NCI-H69 (cell line): ENCODE measurements around the gene ADGRF3.
A peak's percentile ranks its signal among the peaks of the same experiment; 100 is the strongest.
"Not testable (repeated sequence)": the region's sequence is repeated elsewhere in the genome, so short reads cannot be mapped to it uniquely, and the experiment has no call there.

ENCODE experiments used
- DNase-seq: peaks from one replicate; lab custom pipeline; 2025; lab: John Stamatoyannopoulos, UW

The ADGRF3 gene

GRCh38 chr2:26316845-26317244 lies 29.7 kb downstream of the ADGRF3 start:
- DNase-seq, result no peak

DNA sequence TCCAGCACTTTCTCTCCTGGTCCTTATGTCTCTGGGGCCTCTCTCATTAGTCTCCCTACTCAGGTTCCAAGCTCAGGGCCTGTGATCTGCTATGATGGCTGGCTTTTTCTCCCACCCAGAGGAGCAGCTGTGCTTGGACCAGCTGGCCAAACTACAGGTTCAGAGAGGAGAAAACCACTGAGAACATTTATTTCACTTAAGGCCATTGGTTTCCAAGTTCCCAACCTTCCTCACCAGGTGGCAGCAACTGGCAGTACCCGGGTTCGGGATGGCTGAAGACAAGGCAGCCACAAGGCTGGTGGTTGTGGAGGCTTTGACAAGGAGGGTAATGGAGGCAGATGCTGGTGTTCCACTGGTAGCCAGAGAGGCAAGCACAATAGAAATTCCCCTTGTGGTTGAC lies 30.5 kb downstream of the ADGRF3 start:
- peak; percentile 32 for DNase-seq

GRCh38 chr2:26314243-26314642 lies 32.3 kb downstream of the ADGRF3 start:
- DNase-seq, result no peak

- DNase-seq, result no peak
Observed at GRCh38 chr2:26313446-26313845, 33.1 kb downstream of the ADGRF3 start.

DNA sequence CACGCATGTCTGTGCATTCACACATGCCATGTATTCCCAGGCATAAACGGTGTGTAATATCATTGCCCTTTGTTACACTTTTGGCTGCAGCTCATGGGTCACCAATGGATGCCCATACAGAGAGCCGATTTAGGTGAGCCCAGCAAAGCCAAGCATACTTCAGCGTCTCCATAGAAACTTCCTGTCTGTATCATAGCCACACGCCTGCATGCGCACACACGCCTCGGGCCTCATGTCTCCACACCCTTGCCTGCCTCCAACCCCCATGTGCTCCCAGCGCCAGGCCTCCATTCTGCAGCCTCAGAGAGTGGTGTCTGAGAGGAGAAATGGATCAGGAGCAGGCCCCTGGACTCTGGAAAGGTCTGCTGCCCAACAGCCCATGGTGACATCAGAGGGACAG lies 34.1 kb downstream of the ADGRF3 start:
- DNase-seq, result no peak

- no peak for DNase-seq
Observed at GRCh38 chr2:26309921-26310320, 36.7 kb downstream of the ADGRF3 start.

DNA sequence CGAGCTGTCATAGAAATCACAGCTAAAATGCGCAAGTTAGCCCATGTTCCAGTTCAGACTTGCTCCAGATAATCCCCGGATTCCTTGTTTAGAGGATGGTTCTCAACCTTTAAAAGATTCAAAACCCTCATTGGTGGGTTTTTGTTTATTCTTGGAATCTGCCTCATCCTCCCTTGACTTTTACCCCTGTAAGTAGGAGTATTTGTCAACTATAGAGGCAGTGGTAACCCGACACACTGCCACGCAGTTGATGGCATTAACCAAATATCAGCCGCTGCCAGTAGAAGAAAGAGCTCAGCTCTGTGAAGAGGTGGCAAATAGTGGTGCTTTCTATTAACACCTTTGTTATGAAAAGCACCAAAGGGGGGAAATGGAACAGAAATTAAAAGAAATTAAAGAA lies 41.0 kb downstream of the ADGRF3 start:
- DNase-seq, result peak; percentile 4

DNA sequence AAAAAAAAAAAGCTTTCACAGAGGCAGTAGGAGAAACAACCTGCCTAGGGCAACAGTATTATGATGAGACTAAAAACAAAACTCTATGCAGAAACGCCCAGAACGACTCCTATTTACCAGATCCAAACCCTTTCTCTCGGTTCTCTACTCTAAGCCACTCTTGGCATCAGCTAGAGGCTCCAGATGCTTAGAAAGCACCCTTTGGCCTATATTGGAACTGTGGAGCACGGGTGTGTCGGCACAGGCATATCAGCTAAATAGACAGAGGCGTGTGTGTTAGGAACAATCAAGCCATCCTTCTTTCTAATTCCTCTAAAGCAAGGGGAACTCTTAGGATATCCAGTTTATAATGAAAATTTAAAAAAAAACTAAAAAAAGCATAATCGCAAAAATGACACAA lies 41.5 kb downstream of the ADGRF3 start:
- not testable (repeated sequence) for DNase-seq

GRCh38 chr2:26302846-26303245 lies 43.7 kb downstream of the ADGRF3 start:
- no peak for DNase-seq

GRCh38 chr2:26300234-26300925 lies 46.2 kb downstream of the ADGRF3 start:
- no peak for DNase-seq

GRCh38 chr2:26299471-26300101 lies 47.0 kb downstream of the ADGRF3 start:
- peak; percentile 8 for DNase-seq

DNA sequence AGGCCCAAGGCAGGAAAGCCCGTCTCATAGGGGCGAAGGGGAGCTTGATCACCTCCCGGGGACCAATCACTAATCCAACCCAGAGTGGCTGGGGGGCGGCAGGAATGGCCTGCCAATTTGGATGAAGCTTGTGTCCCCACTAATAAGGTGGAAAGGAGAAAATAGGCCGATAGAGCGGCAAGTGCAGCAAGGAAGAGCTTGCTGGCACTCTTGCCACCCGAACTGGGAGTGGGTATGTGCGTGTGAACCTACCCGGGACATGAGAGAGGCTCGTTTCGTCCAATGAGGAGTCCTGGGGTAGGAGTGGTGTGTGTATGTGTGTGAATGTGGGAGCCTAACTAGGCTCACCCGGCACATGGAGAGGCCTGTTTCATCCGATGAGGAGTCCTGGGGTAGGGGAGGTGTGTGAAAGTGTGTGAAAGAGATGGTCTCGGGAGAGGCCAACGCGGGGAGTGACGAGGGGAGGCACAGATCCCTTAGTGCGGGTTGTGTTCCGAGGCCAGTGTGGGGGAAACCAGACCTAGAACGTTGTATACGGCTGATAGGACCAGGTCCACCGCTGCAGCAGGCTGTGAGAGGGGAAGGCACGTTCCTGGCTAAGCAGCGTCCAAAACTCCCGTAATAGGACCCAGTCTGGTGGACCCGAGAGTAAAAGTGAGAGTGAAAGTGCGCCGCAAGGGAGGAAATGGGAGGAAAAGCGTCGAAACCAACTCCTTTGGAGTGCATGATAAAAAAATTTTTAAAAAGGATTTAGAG lies 47.8 kb downstream of the ADGRF3 start:
- DNase-seq, result no peak

- no peak for DNase-seq
Observed at GRCh38 chr2:26298286-26298637, 48.3 kb downstream of the ADGRF3 start.

DNA sequence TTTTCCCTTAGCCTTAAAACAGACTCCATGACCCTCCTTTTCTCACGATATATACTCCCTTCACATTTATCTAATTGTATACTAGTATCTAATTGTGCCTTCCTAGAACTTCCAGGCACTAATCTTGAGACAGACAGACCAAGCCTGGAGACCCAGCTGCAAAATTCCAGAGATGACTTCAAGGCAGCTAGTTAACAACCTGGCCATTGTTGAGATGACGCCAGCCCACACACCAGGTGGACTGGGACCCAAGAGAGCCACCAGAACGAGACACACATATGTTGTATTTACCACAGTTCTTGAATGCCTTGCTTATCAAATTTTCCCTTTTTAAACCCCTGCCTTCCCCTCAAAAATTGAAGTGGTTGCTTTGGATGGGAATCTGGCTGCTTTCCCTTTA lies 49.5 kb downstream of the ADGRF3 start:
- DNase-seq, result no peak

DNA sequence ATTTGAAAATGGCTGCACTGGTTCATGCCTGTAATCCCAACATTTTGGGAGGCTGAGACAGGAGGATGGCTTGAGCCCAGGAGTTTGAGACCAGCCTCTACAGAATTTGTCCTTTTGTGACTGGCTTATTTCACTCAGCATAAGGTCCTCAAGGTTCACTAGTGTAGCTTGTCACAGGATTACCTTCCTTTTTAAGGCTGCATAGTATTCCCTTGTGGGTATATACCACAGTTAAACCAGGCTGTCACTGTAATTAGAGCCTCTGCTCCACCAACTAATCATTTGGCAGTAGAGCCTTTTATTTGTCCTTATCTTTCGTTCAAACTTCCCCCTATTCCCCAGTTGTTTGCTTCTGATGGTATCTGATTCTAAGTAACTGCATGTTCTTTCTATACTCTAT lies 51.1 kb downstream of the ADGRF3 start:
- DNase-seq, result no peak

DNA sequence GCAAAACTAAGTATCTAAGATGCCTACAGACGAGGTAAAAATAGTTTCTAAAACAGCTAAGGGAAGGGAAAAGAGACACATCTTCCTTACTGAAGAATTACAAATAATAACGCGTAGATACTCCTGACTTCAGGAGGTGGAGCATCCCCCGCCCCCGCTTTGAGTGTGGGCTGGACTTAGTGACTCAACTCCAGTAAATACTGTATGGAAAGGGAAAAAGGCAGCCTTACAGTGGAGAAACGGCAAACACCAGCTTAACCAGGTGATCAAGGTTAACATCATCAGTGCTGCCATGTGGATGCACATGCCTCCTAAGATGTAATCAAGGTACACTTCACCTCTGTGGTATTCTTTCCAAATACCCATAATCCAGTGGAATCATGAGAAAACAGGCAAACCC lies 53.9 kb downstream of the ADGRF3 start:
- DNase-seq, result no peak

DNA sequence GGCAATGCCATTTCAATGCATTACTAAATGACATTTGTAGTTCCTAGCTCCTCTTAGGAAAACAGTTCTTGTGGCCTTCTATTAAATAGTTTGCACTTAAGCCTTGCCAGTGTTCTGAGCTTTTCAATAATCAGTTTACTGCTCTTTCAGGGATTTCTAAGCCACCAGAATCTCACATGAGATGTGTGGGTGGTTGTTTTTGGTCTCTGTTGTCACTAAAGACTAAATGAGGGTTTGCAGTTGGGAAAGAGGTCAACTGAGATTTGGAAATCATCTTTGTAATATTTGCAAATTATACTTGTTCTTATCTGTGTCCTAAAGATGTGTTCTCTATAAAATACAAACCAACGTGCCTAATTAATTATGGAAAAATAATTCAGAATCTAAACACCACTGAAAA lies 56.6 kb downstream of the ADGRF3 start:
- no peak for DNase-seq

DNA sequence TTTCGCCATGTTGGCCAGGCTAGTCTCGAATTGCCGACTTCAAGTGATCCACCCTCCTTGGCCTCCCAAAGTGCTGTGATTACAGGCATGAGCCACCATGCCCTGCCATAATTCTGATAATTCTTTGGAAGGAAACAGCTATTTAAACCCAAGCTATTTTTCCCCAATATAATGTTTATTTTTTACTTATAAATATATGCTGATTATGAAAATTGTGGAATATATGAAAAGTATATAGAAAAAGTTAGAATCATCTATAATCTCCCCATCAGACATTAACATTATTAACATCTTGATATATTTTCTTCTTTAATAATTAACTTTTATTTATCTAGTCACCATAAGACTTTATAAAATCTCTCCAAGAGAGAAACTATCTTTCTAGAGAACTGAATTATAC lies 60.7 kb downstream of the ADGRF3 start:
- DNase-seq, result no peak

DNA sequence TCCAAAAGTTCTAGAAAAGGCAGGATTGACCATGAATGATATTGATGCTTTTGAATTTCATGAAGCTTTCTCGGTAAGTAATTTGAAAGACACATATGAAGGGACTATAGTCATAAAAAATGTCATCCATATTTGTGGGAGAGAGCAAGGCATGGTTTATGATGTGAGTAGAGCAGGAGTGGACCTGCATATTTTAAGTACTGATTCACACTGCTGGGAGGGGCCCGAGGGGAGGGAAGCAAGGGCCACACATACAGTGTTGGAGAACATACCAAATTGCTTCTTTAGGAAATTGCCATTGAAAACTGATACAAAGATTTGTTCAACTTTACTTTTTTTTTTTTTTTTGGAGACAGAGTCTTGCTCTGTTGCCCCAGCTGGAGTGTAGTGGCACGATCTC lies 62.5 kb downstream of the ADGRF3 start:
- no peak for DNase-seq

GRCh38 chr2:26283606-26284005 lies 63.0 kb downstream of the ADGRF3 start:
- DNase-seq, result no peak

GRCh38 chr2:26281226-26281625 lies 65.4 kb downstream of the ADGRF3 start:
- peak; percentile 92 for DNase-seq

GRCh38 chr2:26279886-26280285 lies 66.7 kb downstream of the ADGRF3 start:
- peak; percentile 27 for DNase-seq

DNA sequence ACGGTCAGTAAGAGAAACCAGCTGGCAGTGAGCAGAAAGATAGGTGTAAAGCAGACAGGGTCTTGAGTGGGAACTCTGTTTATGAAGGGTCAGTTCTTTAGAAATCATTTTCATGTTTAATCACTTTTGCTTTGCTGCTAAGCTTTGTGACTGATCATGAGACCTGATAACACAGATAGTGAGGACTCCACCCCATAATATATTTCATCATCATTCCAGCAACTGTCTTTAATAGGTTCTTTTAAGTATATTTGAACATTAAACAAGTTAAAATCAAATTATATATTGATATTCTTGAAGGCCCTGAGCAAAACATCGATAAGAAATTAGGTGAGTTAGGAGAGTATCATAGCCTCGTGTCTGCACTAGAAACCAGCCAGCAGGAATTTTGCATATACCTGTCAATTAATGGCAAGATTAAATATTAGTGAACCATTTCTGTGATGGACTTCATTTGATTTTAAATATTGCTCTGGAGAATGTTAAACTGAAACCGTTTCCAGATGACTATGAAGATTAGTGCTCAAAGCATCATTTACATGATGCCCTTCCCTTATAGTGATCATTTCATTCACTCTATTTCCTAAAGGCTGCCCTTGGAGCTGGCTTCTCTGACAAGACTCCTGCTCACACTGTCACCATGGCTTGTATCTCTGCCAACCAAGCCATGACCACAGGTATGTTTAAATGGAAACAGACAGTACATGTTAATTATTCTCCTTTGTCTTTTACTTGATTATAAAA lies 69.9 kb downstream of the ADGRF3 start:
- DNase-seq, result no peak
